ENCODE data around the gene ATRN.

The ATRN gene

DNA sequence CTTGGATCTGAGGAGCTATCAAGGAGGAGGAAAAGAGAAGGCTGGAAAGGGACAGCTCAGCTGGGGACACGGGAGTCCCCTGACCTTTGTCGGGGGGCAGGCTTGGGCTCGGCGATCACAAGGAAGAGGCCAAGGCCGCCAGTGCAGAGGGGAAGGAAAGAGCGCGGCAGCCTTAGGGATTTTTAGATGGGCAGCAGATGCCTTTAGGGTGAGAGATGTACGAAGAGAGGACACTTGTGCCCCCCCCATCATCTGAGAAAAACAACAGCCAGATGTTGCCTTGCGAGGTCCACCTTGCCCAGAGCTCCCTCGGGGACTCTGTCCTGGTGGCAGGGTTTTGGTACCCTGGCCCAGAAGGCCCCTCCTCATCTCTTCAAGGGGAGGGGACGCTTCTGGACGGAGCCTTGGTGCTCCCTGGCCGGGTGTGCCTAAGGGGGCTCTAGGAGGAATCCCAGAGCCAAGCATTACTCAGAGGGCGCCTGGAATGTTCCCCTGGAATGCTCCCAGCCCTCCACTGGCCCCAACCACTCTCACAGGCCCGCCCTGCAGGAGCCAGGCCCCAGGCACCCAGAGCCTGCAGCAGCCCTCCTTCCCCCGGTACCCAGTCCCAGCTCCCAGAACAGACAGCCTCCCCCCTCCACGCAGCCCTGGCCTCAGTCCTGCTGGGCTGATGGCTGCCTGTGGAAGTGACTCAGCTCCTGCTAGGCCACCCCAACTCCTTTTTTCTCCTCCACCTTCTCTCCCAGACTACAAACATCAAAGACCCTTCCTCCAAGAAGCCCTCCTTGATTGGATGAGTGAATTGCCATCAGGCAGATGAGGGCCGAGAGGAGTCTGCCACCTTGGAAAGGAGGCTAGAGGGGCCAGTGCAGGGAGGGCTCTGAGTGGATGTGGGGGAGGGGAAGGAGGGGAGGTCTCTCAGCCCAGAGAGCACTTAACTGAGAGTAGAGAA is 209.2 kb downstream of the ATRN start:
- DNase-seq, result no peak

DNA sequence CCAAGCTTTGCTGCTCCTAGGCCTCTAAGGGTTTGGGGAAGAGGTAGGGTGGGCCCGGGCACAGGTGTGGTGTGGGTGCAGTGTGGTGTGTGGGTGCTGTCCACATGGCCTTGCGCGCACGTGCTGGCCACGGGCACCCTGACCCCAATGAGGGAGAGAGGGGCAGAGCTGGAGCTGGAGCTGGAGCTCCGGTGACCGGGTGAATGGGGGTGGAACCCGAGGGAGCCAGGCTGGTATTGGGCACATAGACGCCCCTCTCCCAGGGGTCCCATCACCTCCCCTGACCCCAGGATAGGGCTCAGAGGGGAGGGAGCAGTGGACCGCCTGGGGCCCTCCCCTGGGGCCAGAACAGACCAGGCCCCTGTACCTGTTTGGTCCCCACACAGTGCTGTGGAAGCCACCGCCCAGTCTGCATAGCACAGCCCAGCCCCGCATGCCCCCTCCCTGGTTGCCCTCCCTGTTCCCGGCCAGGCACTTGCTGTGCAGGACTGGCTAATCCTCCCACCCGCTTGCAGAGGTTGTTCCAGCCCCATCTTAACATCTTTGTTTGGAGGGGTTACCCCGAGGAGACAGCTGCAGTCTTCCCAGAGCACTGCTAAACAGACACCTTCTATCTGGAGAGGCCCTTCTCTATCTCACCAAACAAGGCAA is 210.0 kb downstream of the ATRN start:
- no peak for DNase-seq

GRCh38 chr20:3681352-3681930 is 210.6 kb downstream of the ATRN start:
- DNase-seq, result no peak

DNA sequence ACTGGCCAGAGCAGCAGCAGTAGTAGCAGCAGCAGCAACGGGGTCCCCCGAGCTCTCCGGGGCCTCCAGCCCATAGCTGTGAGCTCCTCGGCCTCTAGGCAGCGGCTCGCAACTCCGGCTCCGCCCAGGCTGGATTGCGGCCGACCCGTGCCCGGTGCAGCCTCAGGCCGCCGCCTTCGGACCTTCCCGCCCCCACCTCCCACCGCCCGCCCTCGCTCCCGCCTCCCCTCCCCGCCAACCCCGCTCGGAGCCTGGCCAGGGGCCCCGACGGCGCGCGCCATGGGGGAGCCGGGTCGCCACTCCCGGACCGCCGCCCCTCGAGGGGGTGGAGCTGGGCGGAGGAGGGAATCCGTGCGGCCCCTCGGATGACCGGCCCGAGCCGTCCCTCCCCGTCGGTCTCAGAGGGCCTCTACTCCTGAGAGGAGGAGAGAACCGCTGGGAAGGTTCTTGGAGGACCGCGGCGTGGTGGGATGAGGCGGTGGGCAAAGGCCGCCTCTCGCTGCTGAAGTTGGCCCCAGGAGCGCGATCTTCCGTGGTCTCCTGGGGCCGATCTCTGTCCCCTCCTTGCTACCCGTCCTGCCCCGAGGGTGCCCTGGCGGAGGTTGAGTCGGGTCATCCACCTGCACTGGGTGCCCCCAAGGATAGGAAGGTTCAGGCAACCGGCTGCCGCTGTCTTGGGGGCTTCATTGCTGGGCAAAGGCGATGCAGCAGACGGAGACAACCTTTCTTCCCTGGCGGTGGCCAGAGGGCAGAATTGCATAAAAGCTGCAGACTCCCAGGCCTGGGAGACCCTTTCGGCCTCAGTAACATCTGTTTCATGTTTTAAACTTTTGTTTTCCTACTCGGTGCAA is 211.3 kb downstream of the ATRN start, which contains the start of gene ADAM33:
TSS of gene ADAM33 (minus strand) at position 80 of the 851 bp plus-strand sequence. CDS start at position 74, 6 bp downstream.
- no peak for DNase-seq

GRCh38 chr20:3685341-3685740 is 214.5 kb downstream of the ATRN start:
- DNase-seq, result no peak

DNA sequence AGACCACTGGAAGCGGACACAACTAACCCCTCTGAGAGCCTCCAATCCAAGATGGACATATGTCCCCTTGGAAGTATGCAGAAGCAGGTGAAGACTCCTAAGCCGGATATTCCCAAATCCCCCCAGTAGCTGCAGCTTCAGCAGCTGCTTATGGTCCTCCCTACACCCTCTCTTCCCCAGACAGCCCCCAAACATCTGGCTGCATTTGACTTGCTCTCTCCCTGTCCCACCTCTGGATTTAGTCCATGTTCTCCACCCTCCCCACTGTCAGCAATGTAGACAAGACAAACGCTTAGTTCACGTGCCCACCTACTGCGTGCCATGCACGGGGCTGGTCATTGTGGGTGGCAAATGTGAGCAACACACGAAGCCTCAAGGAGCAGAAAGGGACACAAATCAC is 215.6 kb downstream of the ATRN start:
- no peak for DNase-seq

GRCh38 chr20:3686867-3687321 is 216.1 kb downstream of the ATRN start:
- no peak for DNase-seq

DNA sequence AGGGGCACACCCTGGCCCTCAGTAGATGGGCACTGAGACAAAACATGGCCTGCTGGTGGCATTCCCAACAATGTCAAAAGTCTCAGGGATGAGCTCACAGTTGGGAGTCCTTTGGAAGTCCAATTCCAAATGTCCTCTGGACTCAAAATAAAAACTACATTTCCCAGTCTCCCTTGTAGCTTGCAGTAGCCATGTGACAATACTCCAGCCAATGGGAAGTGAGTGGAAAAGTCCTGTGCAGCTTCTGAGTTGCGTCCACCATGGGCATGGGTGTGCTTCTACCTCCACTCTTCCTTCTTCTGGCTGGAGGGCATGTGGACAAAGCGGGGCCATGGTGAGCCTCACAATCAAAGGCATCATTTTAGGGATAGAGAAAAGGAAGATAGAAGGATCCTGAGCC is 216.8 kb downstream of the ATRN start:
- DNase-seq, result no peak

- no peak for DNase-seq
These were observed 219.2 kb downstream of the ATRN start for GRCh38 chr20:3689978-3690377.

- DNase-seq, result no peak
These were observed 219.6 kb downstream of the ATRN start for GRCh38 chr20:3690413-3690812.

DNA sequence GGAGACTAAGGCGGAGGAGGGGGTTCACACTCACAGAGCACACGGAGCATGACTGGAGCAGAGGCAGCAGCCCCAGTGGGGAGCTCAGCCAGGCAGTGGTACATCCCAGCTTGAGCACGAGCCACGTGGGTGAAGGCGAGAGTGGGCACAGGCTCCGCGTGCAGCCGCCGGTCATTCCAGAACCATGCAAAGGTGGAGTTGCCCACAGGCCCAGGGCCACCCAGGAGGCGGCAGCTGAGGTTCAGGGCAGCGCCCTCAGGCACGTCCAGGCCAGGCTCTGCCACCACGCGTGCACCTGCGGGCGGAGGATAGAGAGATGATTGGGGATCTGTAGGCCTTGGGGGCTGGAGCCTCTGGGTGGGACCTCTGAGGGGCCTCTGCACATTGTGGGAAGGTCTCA is 220.5 kb downstream of the ATRN start:
- DNase-seq, result no peak

GRCh38 chr20:3691897-3692296 is 221.1 kb downstream of the ATRN start:
- no peak for DNase-seq

DNA sequence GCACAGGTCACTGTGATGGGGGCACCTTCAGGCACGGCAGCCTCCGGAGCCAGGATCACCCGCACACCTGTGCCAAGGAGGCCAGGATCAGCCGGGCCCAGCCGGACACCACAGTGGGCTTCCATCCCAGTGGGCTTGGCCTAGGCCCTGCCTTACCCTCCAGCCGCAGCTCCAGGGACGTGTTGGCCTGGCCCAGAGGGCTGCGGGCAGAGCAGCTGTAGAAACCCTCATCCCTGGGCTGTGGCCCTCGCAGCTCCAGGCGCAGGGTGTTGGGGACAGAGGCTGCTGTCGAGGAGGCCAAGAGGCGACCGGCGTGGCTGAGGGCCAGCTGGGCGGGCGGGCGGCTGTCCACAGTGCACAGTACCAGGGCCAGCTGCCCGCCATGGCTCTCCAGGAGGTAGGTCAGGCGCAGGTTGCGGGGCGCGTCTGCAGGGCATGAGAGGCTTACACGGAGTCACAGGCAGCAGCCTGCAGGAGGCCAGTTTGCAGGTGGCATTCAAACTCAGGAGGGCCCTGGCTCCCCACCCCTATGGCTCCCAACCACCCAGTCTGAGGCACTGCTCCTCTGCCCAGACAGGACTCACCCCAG is 222.0 kb downstream of the ATRN start:
- no peak for DNase-seq

DNA sequence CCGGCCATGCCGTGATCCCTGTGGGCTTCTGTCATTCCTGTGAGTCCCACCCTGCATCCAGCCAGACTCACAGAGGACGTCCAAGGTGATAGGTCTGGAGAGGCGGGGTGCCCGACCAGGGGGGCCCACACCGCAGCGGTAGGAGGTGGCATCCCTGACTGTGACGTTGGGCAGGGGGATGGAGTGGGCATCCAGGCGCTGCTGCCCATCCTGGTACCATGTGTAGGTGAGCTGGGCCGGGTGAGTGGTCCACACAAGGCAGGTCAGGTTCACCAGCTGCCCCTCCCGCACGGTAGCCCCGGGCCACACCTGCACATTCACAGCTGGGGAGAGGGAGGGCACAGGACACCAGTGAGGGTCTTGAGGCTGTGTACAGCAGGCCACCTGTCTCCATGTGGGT is 222.6 kb downstream of the ATRN start:
- DNase-seq, result no peak

DNA sequence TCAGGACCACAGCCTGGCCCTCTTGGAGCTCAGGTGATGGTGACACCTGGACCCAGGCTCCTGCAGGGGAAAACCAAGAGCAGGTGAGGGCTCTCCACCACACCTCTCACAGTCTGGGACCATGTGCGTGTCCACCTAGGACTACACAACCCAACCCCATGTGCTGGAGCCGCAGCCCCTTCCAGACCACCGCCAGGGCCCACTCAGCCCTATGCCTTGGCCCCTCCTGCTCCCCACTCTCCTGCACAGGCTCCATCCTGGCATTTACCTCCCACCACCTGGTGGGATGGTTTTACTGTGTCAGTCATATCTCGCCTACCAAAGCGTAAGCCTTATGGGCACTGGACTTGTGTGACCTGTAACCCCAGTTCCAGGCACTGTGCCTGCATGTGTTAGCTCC is 224.0 kb downstream of the ATRN start:
- no peak for DNase-seq

DNA sequence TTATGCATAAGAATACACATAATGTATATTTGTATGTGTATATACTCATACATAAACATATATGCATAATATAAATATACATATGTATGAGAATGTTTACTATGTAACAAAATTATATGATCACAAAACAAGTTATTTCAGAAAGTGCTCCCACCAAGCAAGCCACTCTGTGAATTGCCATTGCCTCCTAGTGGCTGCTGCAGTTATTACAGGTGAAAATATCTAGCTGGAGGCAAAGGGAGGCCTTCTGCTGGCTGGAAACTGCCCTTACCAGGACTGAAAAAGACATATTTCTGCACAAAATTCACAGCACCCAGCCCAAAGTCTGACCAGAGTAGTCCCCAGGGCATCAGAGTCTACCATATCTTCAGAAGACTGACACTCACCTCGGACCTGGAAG is 225.4 kb downstream of the ATRN start:
- no peak for DNase-seq

DNA sequence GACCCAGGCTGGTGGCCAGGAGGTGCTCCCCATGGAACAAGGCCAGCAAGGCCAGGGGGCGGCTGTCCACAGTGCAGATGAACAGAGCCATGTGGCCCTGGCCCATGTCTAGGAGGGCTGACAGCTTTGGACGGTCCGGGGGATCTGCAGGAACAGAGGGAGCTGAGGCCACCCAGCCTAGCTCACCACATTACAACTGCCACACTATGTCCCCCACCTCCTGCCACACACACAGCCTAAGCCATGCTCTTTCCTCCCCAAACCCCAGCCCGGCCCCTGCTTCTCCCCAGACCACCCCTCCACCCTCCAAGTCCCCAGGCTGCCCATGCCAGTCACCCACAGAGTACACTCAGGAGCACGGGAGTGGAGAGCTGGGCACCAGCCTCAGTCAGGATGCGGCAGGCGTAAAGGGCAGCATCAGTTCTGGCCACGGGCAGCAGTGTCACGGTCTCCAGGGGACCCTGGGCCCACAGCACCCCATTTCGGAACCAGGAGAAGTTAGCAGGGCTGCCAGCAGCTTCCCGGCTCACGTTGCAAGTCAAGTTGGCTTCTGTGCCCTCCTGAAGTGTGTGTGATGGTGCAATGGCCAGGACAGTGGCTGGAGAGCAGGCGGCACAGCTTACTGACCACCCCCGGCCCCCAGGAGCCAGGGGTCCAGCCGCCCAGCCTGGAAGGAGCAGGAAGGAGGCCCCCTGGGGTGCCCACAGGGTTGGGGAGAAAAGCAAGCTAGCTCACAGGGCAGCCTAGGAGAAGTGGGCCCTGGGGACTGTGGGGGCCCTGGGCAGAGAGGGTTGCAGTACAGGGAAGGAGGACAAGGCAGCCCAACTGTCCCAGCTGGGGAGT is 226.1 kb downstream of the ATRN start:
- DNase-seq, result no peak

DNA sequence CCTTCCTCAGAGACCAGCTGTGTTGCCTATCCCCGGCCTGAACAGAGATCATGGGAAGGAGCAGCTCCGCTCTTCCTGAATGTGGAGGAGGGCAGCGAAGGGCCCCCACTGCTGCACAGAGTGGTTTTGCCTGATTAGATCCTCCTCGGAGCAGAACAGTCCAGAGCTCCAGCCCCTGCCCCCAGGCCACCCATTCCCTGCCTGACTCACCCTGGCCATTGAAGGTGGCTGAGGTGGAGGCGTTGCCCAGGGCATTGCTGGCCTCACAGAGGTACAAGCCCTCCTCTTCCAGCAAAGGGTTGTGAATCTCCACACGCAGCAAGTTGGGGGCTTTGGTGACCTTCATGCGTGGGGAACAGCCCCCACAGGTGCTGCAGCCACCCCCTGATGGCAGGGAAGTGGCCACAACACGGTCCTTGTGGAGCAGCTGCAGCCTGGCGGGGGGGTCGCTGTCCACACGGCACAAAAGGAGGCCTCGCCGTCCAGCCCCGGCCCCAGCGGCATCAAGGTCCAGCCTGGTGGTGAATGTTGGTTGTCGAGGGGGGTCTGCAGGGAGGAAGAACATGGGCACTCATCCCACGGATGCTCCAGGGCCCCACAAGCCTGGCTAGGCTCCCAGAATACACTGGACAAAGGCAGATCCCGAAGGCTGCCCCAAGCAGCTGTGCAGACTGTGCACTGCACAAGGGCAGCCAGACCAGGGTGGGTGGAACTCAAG is 226.9 kb downstream of the ATRN start:
- no peak for DNase-seq

- DNase-seq, result no peak
These were observed 227.8 kb downstream of the ATRN start for GRCh38 chr20:3698591-3699001.

DNA sequence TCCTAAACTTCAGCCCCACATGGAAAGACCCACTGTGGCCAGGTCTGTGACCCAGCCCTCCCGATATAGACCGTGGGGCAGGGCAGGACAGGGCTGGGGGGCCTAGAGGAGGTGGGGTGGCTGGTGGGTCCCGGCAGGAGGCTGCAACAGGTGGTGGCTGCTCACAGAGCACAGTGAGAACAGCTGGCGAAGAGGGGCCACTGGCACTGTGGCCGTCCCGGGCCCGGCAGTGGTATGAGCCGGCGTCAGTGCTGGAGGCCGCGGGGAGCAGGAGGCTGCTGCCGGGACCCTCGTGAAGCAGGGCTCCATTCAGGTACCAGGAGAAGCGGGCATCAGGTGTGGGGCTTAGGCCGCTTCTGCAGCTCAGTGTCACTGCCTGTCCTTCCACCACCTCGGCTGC is 228.2 kb downstream of the ATRN start:
- DNase-seq, result no peak

Data from NCI-H1092 (cell line).